ENCODE data around the gene CNEP1R1.

DNA sequence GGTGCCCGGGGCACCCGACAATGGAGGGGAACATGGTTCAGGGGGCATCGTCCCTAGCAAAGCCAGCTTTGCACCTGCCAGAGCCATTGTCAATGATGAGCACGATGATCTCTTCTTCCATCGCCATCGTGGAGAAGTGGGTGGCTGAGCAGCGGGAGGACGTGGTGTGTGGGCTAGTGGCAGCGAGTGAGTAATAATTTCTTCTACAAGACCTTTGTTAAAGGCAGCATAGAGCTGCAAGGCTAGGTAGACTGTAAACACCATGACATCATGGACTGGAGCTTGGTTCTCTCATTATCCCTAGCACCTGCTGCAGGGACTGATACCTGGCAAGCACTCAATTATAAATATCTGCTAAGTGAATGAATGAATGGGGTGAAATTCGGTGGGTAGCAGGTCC is 34.1 kb downstream of the CNEP1R1 start:
- TF ChIP-seq EZH2 (IDR thresholded peaks at IDR 0.05; ENCODE audit: borderline replicate concordance, control insufficient read depth, low read depth, low read length) (no peak), JUNB (IDR thresholded peaks at IDR 0.05) (no peak), POLR2A (IDR thresholded peaks at IDR 0.05; ENCODE audit: low read depth, low read length) (no peak), SP1 (IDR thresholded peaks at IDR 0.05; ENCODE audit: low read depth, low read length) (no peak), CHD1 (IDR thresholded peaks at IDR 0.05; ENCODE audit: low read depth, low read length) (no peak), RAD51 (IDR thresholded peaks at IDR 0.05) (no peak), SIN3A (IDR thresholded peaks at IDR 0.05; ENCODE audit: low read depth, low read length) (no peak), NFYB (IDR thresholded peaks at IDR 0.05; ENCODE audit: insufficient read depth, low read depth, low read length) (no peak), SUZ12 (IDR thresholded peaks at IDR 0.05; ENCODE audit: unreplicated experiment) (no peak)
- TF ChIP-seq, protein P1, sequence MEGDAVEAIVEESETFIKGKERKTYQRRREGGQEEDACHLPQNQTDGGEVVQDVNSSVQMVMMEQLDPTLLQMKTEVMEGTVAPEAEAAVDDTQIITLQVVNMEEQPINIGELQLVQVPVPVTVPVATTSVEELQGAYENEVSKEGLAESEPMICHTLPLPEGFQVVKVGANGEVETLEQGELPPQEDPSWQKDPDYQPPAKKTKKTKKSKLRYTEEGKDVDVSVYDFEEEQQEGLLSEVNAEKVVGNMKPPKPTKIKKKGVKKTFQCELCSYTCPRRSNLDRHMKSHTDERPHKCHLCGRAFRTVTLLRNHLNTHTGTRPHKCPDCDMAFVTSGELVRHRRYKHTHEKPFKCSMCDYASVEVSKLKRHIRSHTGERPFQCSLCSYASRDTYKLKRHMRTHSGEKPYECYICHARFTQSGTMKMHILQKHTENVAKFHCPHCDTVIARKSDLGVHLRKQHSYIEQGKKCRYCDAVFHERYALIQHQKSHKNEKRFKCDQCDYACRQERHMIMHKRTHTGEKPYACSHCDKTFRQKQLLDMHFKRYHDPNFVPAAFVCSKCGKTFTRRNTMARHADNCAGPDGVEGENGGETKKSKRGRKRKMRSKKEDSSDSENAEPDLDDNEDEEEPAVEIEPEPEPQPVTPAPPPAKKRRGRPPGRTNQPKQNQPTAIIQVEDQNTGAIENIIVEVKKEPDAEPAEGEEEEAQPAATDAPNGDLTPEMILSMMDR (IDR thresholded peaks at IDR 0.05 in 2 of 3, conservative IDR thresholded peaks at IDR 0.05 in 1 of 3; ENCODE audit: control insufficient read depth in 2 of 3, extremely low read depth in 1 of 3, insufficient read depth in 1 of 3, low read depth in 3 of 3, low read length in 3 of 3): no peak
- TF ChIP-seq, protein P2, sequence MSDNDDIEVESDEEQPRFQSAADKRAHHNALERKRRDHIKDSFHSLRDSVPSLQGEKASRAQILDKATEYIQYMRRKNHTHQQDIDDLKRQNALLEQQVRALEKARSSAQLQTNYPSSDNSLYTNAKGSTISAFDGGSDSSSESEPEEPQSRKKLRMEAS (IDR thresholded peaks at IDR 0.05; ENCODE audit: low read depth, low read length): no peak
- TF ChIP-seq, protein P3, sequence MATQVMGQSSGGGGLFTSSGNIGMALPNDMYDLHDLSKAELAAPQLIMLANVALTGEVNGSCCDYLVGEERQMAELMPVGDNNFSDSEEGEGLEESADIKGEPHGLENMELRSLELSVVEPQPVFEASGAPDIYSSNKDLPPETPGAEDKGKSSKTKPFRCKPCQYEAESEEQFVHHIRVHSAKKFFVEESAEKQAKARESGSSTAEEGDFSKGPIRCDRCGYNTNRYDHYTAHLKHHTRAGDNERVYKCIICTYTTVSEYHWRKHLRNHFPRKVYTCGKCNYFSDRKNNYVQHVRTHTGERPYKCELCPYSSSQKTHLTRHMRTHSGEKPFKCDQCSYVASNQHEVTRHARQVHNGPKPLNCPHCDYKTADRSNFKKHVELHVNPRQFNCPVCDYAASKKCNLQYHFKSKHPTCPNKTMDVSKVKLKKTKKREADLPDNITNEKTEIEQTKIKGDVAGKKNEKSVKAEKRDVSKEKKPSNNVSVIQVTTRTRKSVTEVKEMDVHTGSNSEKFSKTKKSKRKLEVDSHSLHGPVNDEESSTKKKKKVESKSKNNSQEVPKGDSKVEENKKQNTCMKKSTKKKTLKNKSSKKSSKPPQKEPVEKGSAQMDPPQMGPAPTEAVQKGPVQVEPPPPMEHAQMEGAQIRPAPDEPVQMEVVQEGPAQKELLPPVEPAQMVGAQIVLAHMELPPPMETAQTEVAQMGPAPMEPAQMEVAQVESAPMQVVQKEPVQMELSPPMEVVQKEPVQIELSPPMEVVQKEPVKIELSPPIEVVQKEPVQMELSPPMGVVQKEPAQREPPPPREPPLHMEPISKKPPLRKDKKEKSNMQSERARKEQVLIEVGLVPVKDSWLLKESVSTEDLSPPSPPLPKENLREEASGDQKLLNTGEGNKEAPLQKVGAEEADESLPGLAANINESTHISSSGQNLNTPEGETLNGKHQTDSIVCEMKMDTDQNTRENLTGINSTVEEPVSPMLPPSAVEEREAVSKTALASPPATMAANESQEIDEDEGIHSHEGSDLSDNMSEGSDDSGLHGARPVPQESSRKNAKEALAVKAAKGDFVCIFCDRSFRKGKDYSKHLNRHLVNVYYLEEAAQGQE (IDR thresholded peaks at IDR 0.05; ENCODE audit: low read depth, low read length): no peak
